Measurements from ENCODE around the gene PER2. TPM values are rescaled to one million over a fixed set of nuclear protein-coding genes. Genes with fewer than 3 reads are reported as not detected.

PER2 gene
- total RNA-seq, 2 experiments from 2014 or later, result 33.8 to 38.2 TPM

DNA sequence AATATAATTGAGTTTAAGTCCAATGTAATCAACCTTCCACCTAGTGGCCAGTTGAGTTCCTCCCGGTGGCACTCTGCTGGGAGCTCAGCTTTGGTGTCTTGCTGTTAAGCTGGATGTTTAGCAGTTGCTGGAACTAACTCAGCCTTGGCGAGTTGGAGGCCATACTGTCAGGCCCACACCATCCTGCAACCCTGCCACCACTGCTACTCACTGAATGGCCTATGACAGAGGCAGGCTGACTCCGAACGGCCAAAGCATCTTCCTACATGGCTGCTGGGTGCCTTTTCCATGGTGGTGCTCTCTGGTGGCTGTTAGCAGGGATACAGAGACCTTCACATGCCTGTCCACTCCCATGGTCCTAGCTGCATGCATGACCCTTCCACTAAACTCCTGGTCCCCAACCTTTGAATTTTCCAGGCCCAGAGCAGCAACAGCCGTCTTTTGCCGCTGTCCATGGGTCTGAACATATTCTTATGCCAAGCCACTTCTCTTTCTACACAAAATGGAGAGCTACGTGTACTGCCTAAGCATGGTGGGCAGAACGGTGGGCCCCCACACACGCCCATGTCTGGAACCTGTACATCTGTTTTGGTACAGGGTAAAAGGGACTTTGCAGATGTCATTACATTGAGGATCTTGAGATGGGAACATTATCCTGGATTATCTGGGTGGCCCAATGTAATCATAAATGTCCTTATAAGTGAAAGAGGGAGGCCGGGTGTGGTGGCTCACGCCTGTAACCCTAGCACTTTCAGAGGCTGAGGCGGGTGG lies 16.9 kb upstream of the PER2 start:
- Histone ChIP-seq H3K36me3 (ENCODE audit: insufficient read depth, low read length) (no peaks in the 10 kb centered on the region), H3K27me3 (ENCODE audit: control insufficient read depth in 1 of 2, insufficient read depth in 2 of 2, low read length in 2 of 2) (peaks cover 0 to 4% of the 10 kb centered on the region in 2 experiments), H3K9me3 (ENCODE audit: control insufficient read depth in 1 of 2, insufficient read depth in 1 of 2, low read length in 2 of 2) (no peaks in the 10 kb centered on the region), H3K27ac (ENCODE audit: low read depth in 1 of 2, low read length in 2 of 2) (no peak overlapping the region), H3K4me3 (ENCODE audit: low read length) (no peak overlapping the region), H3K4me1 (ENCODE audit: insufficient read depth, low read length) (no peaks in the 10 kb centered on the region)
- TF ChIP-seq, protein P1, sequence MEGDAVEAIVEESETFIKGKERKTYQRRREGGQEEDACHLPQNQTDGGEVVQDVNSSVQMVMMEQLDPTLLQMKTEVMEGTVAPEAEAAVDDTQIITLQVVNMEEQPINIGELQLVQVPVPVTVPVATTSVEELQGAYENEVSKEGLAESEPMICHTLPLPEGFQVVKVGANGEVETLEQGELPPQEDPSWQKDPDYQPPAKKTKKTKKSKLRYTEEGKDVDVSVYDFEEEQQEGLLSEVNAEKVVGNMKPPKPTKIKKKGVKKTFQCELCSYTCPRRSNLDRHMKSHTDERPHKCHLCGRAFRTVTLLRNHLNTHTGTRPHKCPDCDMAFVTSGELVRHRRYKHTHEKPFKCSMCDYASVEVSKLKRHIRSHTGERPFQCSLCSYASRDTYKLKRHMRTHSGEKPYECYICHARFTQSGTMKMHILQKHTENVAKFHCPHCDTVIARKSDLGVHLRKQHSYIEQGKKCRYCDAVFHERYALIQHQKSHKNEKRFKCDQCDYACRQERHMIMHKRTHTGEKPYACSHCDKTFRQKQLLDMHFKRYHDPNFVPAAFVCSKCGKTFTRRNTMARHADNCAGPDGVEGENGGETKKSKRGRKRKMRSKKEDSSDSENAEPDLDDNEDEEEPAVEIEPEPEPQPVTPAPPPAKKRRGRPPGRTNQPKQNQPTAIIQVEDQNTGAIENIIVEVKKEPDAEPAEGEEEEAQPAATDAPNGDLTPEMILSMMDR (IDR thresholded peaks at IDR 0.05), result no peak
- H3K27ac Mint-ChIP-seq, result no peak overlapping the region
- ATAC-seq (ENCODE audit: poor library complexity) (no peak), DNase-seq (no peak)
- no peaks in the 10 kb centered on the region for H3K36me3 Mint-ChIP-seq (ENCODE audit: low read depth)
- intact Hi-C loops (cut with DNase I, micrococcal nuclease), result no loop called here
- POLR2A ChIA-PET, result no interaction called here
- CTCF ChIA-PET, result no interaction called here
- H3K4me1 Mint-ChIP-seq (ENCODE audit: low read depth), result no peaks in the 10 kb centered on the region
- no peak overlapping the region for H3K4me3 Mint-ChIP-seq
- peaks cover 6% of the 10 kb centered on the region for H3K27me3 Mint-ChIP-seq
- H3K9me3 Mint-ChIP-seq, result no peaks in the 10 kb centered on the region

GRCh38 chr2:238304116-238304515 lies 15.7 kb upstream of the PER2 start:
- H3K27ac Mint-ChIP-seq, result no peak overlapping the region
- Histone ChIP-seq H3K4me3 (ENCODE audit: low read length) (no peak overlapping the region), H3K9me3 (ENCODE audit: control insufficient read depth in 1 of 2, insufficient read depth in 1 of 2, low read length in 2 of 2) (no peaks in the 10 kb centered on the region), H3K27ac (ENCODE audit: low read depth in 1 of 2, low read length in 2 of 2) (no peak overlapping the region), H3K4me1 (ENCODE audit: insufficient read depth, low read length) (no peaks in the 10 kb centered on the region), H3K27me3 (ENCODE audit: control insufficient read depth in 1 of 2, insufficient read depth in 2 of 2, low read length in 2 of 2) (no peaks in the 10 kb centered on the region), H3K36me3 (ENCODE audit: insufficient read depth, low read length) (no peaks in the 10 kb centered on the region)
- intact Hi-C loops (cut with DNase I, micrococcal nuclease), result no loop called here
- TF ChIP-seq, protein P1 (IDR thresholded peaks at IDR 0.05), result no peak
- H3K36me3 Mint-ChIP-seq (ENCODE audit: low read depth), result no peaks in the 10 kb centered on the region
- no peaks in the 10 kb centered on the region for H3K9me3 Mint-ChIP-seq
- ATAC-seq (ENCODE audit: poor library complexity) (no peak), DNase-seq (no peak)
- POLR2A ChIA-PET, result no interaction called here
- CTCF ChIA-PET, result no interaction called here
- H3K27me3 Mint-ChIP-seq, result peaks cover 5% of the 10 kb centered on the region
- H3K4me1 Mint-ChIP-seq (ENCODE audit: low read depth), result no peaks in the 10 kb centered on the region
- H3K4me3 Mint-ChIP-seq, result no peak overlapping the region

- ATAC-seq (ENCODE audit: poor library complexity), result no peak
- TF ChIP-seq, protein P1 (IDR thresholded peaks at IDR 0.05), result no peak
- H3K9me3 ChIP-seq (ENCODE audit: control insufficient read depth in 1 of 2, insufficient read depth in 1 of 2, low read length in 2 of 2), result no peaks in the 10 kb centered on the region
- Mint-ChIP-seq H3K27me3 (peaks cover 5% of the 10 kb centered on the region), H3K36me3 (ENCODE audit: low read depth) (no peaks in the 10 kb centered on the region), H3K4me3 (no peak overlapping the region), H3K4me1 (ENCODE audit: low read depth) (no peaks in the 10 kb centered on the region), H3K27ac (no peak overlapping the region), H3K9me3 (no peaks in the 10 kb centered on the region)
- no peak overlapping the region for H3K27ac ChIP-seq (ENCODE audit: low read depth in 1 of 2, low read length in 2 of 2)
- ChIA-PET CTCF (interaction anchor here (0.6 kb wide), 1 partner anchor 1731 kb away, joined by 5 read pairs; no protein-coding TSS in a partner anchor), POLR2A (no interaction called here)
- intact Hi-C loops (cut with DNase I, micrococcal nuclease), result no loop called here
- no peaks in the 10 kb centered on the region for H3K27me3 ChIP-seq (ENCODE audit: control insufficient read depth in 1 of 2, insufficient read depth in 2 of 2, low read length in 2 of 2)
- no peaks in the 10 kb centered on the region for H3K36me3 ChIP-seq (ENCODE audit: insufficient read depth, low read length)
- no peak for DNase-seq
- H3K4me3 ChIP-seq (ENCODE audit: low read length), result no peak overlapping the region
- H3K4me1 ChIP-seq (ENCODE audit: insufficient read depth, low read length), result no peaks in the 10 kb centered on the region
Measured at GRCh38 chr2:238302751-238303150, 14.3 kb upstream of the PER2 start.

All from CD4-positive, alpha-beta T cell (primary cell).